Measurements from ENCODE around the gene SCN2A. TPM values are rescaled to one million over a fixed set of nuclear protein-coding genes. Genes with fewer than 3 reads are reported as not detected.
"Not testable (repeated sequence)": the region's sequence is repeated elsewhere in the genome, so short reads cannot be mapped to it uniquely, and the experiment has no call there.

SCN2A gene
- polyA plus RNA-seq, 6 donors from 2014 or later, result 0.04 to 0.27 (median 0.16) TPM; not detected in 2

DNA sequence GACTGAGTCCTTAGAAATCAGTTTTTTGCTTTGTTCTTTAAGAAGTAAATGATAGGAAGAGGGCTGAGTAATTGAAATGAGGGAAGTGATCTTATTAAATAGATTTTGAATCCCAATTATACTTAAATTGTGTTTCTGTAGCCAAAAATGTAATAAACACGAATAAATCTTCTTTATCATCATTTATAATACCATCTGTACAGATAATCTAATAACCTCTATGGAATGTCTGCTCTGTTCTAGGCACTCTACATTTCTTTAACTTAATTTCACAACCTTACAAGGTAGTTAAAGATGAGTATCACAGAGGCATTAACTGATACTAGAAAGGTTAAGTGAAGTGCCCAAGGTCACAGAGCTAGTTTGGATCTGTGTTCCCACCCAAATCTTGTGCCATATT, 14.3 kb upstream of the SCN2A start:
- Mint-ChIP-seq H3K9me3 (no peaks in the 10 kb centered on the region), H3K36me3 (no peaks in the 10 kb centered on the region), H3K4me1 (no peaks in the 10 kb centered on the region), H3K4me3 (no peak overlapping the region), H3K27me3 (peaks cover 5 to 13% (median 7%) of the 10 kb centered on the region in 3 donors), H3K27ac (no peak overlapping the region)
- DNase-seq, result no peak
- ATAC-seq (ENCODE audit: low read depth in 2 of 2), result no peak

DNA sequence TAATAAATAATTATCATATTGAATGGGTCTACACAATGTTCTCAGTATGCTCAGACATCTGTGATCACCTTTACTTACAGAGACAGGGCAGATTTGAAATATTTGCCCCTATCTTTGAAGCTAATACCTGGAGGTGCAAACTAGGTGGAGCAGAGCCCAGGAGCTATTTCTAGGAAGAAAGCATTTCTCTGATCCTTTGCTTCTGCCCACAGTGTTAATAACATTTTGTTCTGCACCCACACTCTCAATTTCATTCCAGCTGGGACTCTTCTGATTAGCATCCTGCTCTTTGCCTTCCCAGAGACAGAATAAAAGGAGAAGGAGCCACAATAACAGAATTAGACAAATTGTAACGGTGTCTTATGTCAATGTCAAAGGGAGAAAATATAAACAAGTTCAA, 11.6 kb upstream of the SCN2A start:
- Mint-ChIP-seq H3K27me3 (peaks cover 5 to 18% (median 13%) of the 10 kb centered on the region in 3 donors), H3K4me3 (no peak overlapping the region), H3K9me3 (no peaks in the 10 kb centered on the region), H3K27ac (no peak overlapping the region), H3K4me1 (no peaks in the 10 kb centered on the region), H3K36me3 (peaks cover 0 to 4% of the 10 kb centered on the region in 2 donors)
- DNase-seq (no peak), ATAC-seq (ENCODE audit: low read depth in 2 of 2) (no peak)

GRCh38 chr2:165237056-165237455, 2.2 kb upstream of the SCN2A start:
- ATAC-seq (ENCODE audit: low read depth in 2 of 2), result no peak
- no peak for DNase-seq
- H3K36me3 Mint-ChIP-seq, result peaks cover 0 to 5% of the 10 kb centered on the region in 2 donors
- H3K4me3 Mint-ChIP-seq, result no peak overlapping the region
- H3K27me3 Mint-ChIP-seq, result peaks cover 13 to 22% (median 21%) of the 10 kb centered on the region in 3 donors
- H3K4me1 Mint-ChIP-seq, result no peaks in the 10 kb centered on the region
- peak overlapping the region in 1 of 6 donors; percentile 7 for H3K27ac Mint-ChIP-seq
- H3K9me3 Mint-ChIP-seq, result no peaks in the 10 kb centered on the region

DNA sequence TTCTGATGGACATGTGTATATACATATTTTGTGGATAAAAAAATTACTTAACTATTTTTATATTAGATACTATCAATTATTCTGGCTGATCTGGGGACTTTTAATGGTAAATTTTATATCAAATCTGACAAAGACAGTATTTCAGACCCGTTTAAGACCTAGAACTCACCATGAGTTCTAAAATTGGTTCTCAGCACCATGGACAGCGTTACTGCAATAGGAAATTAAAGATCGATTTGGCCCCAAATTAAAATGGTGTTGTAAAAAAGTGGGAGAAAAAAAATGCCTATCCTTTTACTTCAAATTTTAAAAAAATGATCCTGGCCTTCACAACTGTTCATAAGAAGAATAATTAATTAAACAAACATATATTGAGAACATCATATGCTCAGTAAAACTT, 919 bp upstream of the SCN2A start:
- ATAC-seq (ENCODE audit: low read depth in 2 of 2) (no peak), DNase-seq (no peak)
- Mint-ChIP-seq H3K4me1 (no peaks in the 10 kb centered on the region), H3K27me3 (peaks cover 13 to 26% (median 22%) of the 10 kb centered on the region in 3 donors), H3K36me3 (no peaks in the 10 kb centered on the region), H3K27ac (no peak overlapping the region), H3K9me3 (no peaks in the 10 kb centered on the region), H3K4me3 (no peak overlapping the region)

DNA sequence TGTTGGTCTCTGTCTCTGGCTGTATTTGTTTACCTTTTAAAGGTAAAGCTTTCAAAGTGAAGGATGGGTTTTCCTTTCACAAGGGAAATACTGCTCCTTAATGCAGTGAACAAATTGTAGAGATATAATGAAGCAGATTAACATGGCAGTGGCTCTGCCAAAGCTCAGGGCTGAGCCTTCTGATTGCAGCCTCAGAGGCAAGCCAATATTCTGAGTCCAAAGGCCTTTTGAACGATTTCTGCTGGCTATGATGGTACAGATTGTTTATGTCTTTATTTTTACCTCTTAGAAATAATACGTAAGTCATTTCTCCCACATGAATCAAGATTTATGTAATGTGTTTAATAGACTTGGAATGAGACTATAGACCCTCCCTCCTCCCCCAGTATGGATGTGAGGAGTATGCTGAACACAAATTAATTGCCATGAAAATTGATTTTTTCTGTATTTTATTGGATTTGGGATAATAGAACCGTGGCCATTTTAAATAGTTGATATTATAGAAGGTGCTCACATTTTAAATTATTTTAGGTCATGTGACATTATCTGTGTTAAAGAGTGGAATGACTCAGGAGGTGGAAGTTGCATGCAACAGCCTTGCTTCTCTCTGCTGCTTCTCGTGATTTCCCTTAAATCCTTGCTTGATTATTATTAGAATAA, 772 bp downstream of the SCN2A start:
- no peaks in the 10 kb centered on the region for H3K4me1 Mint-ChIP-seq
- H3K4me3 Mint-ChIP-seq, result no peak overlapping the region
- ATAC-seq (ENCODE audit: low read depth in 2 of 2) (no peak), DNase-seq (no peak)
- no peaks in the 10 kb centered on the region for H3K36me3 Mint-ChIP-seq
- peaks cover 10 to 24% (median 22%) of the 10 kb centered on the region in 3 donors for H3K27me3 Mint-ChIP-seq
- H3K9me3 Mint-ChIP-seq, result no peaks in the 10 kb centered on the region
- H3K27ac Mint-ChIP-seq, result no peak overlapping the region

- Mint-ChIP-seq H3K9me3 (no peaks in the 10 kb centered on the region), H3K27ac (no peak overlapping the region), H3K4me1 (no peaks in the 10 kb centered on the region), H3K4me3 (no peak overlapping the region), H3K36me3 (no peaks in the 10 kb centered on the region), H3K27me3 (peaks cover 7 to 22% (median 20%) of the 10 kb centered on the region in 3 donors)
- no peak for DNase-seq
- ATAC-seq (ENCODE audit: low read depth in 2 of 2), result no peak
Observed at GRCh38 chr2:165240916-165241315, 1.7 kb downstream of the SCN2A start.

- DNase-seq (no peak), ATAC-seq (ENCODE audit: low read depth in 2 of 2) (no peak)
- Mint-ChIP-seq H3K27me3 (peaks cover 0 to 17% (median 13%) of the 10 kb centered on the region in 3 donors), H3K36me3 (no peaks in the 10 kb centered on the region), H3K4me1 (no peaks in the 10 kb centered on the region), H3K27ac (no peak overlapping the region), H3K4me3 (no peak overlapping the region), H3K9me3 (no peaks in the 10 kb centered on the region)
Observed at GRCh38 chr2:165245081-165245793, 6.0 kb downstream of the SCN2A start.

DNA sequence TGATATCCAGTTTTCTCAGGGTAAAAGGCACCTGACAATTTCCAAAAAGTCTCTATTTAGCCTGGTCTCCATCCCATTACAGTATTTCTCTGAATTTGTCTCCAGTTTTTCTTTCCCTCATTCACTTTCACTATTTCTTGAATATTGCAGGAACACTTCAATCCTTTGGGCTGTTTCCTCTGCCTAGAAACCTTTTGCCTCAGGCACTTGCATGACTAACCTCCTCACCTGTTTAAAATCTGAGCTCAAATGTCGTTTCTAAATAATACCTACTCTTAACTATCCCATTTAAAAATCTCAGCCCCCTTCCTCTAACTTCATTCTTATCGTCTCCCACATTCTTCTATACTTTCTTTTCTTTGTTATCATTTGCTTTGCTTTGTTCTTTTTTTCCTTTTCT, 9.0 kb downstream of the SCN2A start:
- no peaks in the 10 kb centered on the region for H3K4me1 Mint-ChIP-seq
- peaks cover 0 to 17% (median 7%) of the 10 kb centered on the region in 3 donors for H3K27me3 Mint-ChIP-seq
- no peak for ATAC-seq (ENCODE audit: low read depth in 2 of 2)
- H3K36me3 Mint-ChIP-seq, result no peaks in the 10 kb centered on the region
- no peaks in the 10 kb centered on the region for H3K9me3 Mint-ChIP-seq
- H3K4me3 Mint-ChIP-seq, result no peak overlapping the region
- no peak overlapping the region for H3K27ac Mint-ChIP-seq
- no peak for DNase-seq

DNA sequence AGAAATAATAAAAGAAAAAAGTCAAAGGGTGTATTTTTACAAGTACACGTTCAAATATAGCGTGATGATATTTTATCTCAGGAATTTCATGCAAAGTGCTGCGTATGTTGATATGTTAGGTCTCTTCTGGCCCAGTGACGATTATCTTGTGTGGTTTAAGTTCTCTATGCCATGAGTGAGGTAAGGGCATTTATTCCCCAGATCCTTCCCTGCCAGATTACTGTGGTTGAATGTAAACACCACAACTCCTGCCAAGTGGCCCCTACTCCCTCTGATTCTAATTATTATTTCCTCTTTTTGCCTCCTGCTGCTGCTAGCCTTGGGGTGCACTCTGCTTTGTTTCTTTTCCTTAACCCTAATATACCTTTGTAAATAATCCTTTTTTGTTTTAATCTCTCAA, 12.2 kb downstream of the SCN2A start:
- peaks cover 0 to 17% (median 7%) of the 10 kb centered on the region in 3 donors for H3K27me3 Mint-ChIP-seq
- no peak for ATAC-seq (ENCODE audit: low read depth in 2 of 2)

DNA sequence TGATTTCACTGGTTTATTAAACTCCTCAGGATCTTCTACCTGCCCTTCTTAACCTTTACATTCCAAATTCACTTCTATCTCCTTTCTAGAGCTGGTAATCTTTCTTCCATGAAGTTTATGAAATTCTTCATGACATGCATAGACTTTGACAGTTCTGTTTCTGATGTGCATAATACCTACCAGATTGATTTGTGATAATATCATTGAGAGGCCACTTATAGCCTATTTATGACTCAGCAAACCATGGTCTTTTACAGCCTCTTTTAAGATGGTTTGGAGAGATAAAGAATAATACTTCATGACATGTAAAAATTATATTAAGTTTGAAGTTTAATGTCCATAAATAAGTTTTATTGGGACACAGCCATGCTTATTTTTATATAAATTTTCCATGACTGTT, 14.0 kb downstream of the SCN2A start:
- no peaks in the 10 kb centered on the region for H3K9me3 Mint-ChIP-seq
- no peak overlapping the region for H3K4me3 Mint-ChIP-seq
- peaks cover 4 to 17% (median 15%) of the 10 kb centered on the region in 3 donors for H3K27me3 Mint-ChIP-seq
- DNase-seq, result no peak
- H3K4me1 Mint-ChIP-seq, result no peaks in the 10 kb centered on the region
- no peak overlapping the region for H3K27ac Mint-ChIP-seq
- ATAC-seq (ENCODE audit: low read depth in 2 of 2), result no peak
- H3K36me3 Mint-ChIP-seq, result no peaks in the 10 kb centered on the region

More for the DNA sequence above, 12.2 kb downstream of the SCN2A start:
- Mint-ChIP-seq H3K4me3 (no peak overlapping the region), H3K27ac (no peak overlapping the region), H3K36me3 (no peaks in the 10 kb centered on the region), H3K9me3 (no peaks in the 10 kb centered on the region), H3K4me1 (no peaks in the 10 kb centered on the region)
- no peak for DNase-seq

GRCh38 chr2:165256618-165257017, 17.4 kb downstream of the SCN2A start:
- H3K4me1 Mint-ChIP-seq, result no peaks in the 10 kb centered on the region
- no peak overlapping the region for H3K4me3 Mint-ChIP-seq
- peaks cover 0 to 11% of the 10 kb centered on the region in 2 donors for H3K36me3 Mint-ChIP-seq
- no peak for ATAC-seq (ENCODE audit: low read depth in 2 of 2)
- H3K9me3 Mint-ChIP-seq, result no peaks in the 10 kb centered on the region
- no peak for DNase-seq
- no peak overlapping the region for H3K27ac Mint-ChIP-seq
- H3K27me3 Mint-ChIP-seq, result peaks cover 4 to 22% (median 14%) of the 10 kb centered on the region in 3 donors

GRCh38 chr2:165260347-165260746, 21.1 kb downstream of the SCN2A start:
- DNase-seq; H3K9me3 Mint-ChIP-seq; H3K27ac Mint-ChIP-seq; ATAC-seq (ENCODE audit: low read depth in 2 of 2); H3K4me3 Mint-ChIP-seq; H3K4me1 Mint-ChIP-seq: not testable (repeated sequence)
- H3K27me3 Mint-ChIP-seq, result peaks cover 7 to 29% (median 15%) of the 10 kb centered on the region in 3 donors
- H3K36me3 Mint-ChIP-seq, result peaks cover 0 to 11% of the 10 kb centered on the region in 2 donors

- peak overlapping the region in 1 of 6 donors; percentile 31 for H3K27ac Mint-ChIP-seq
- no peaks in the 10 kb centered on the region for H3K9me3 Mint-ChIP-seq
- peaks cover 0 to 13% (median 3%) of the 10 kb centered on the region in 3 donors for H3K27me3 Mint-ChIP-seq
- H3K4me3 Mint-ChIP-seq, result no peak overlapping the region
- ATAC-seq (ENCODE audit: low read depth in 2 of 2) (no peak), DNase-seq (no peak)
- no peaks in the 10 kb centered on the region for H3K36me3 Mint-ChIP-seq
- H3K4me1 Mint-ChIP-seq, result no peaks in the 10 kb centered on the region
Observed at GRCh38 chr2:165268754-165269153, 29.5 kb downstream of the SCN2A start.

GRCh38 chr2:165273176-165273575, 34.0 kb downstream of the SCN2A start:
- Mint-ChIP-seq H3K27me3 (peaks cover 0 to 9% (median 6%) of the 10 kb centered on the region in 3 donors), H3K27ac (no peak overlapping the region), H3K4me3 (no peak overlapping the region), H3K9me3 (peaks cover 0 to 4% (median 0%) of the 10 kb centered on the region in 7 donors), H3K4me1 (peaks cover 6 to 8% (median 7%) of the 10 kb centered on the region in 3 donors), H3K36me3 (peaks cover 0 to 7% of the 10 kb centered on the region in 2 donors)
- ATAC-seq (ENCODE audit: low read depth in 2 of 2), result no peak
- DNase-seq, result no peak
